Right kidney (tissue), 1 donor: ENCODE measurements around the gene LRRC10.

Experiments
- DNase-seq: peaks from one replicate; pipeline ENCODE4 v3.0.0-alpha.2; 2016

The LRRC10 gene

GRCh38 chr12:69566603-69567002 lies 44.1 kb downstream of the LRRC10 start:
- no peak for DNase-seq

DNA sequence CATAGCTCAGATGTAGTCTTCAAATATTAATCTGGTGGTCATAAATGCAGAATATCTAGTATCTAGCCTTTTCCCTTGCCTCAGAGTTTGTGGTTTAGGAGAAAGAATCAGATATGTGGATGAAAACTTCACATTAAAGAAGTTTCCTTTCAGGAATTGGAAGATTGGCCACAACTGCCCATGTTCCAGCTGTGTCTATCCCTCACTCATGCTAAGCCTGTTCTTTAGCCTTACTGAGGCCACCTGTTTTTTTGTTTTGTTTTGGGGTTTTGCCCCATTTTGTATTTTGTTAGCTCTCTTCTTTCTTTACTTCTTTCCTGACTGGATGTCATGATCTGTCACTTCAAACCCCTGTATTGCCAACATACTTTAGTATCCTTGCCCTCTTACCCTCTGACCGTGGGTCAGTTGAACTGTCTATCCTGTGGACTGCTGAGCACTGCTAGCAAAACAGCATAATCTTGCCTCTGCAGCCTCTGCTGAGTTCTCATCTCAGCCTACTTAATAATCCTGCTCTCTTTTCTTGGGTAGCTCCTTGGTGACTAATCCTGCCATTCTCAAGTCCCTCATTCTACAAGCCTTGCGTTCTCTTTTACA lies 47.4 kb downstream of the LRRC10 start:
- DNase-seq: no peak
